Measurements from ENCODE around the gene PHF1.

- TF ChIP-seq CTCF (IDR thresholded peaks at IDR 0.05) (no peak), EZH2 (IDR thresholded peaks at IDR 0.05; ENCODE audit: borderline replicate concordance, insufficient read depth, low read depth, low read length, poor library complexity, severe bottlenecking) (no peak)
These were observed 42.7 kb downstream of the PHF1 start for GRCh38 chr6:33453393-33454008.

Measured in B cell (primary cell).